DMS114 treated with DMSO at 0.1 percent for 48 hours (cell line): ENCODE measurements around the gene THRB.

Experiments used
- DNase-seq: peaks from one replicate; lab custom pipeline; 2025; ENCODE audit not compliant: unreplicated experiment; lab: John Stamatoyannopoulos, UW

THRB gene

DNA sequence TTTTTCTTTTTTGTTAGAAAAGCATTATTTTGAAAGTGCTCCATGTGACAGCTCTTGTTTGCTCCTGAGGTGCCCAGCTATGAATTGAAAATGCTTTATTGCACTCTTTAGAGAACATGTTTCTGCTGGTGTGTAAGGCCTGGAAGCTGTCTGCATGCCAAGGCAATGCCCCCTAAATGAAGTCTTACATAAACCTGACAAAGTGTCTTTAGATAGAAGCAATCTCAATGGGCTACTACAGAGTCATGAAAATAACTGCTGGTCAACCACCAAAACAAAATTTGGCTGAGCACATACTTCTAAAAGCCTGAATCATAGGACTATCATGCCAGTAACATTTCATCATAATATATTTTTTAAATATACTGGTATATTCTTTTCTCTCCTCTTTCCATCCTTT lies 178.7 kb downstream of the THRB start:
- DNase-seq: no peak

DNA sequence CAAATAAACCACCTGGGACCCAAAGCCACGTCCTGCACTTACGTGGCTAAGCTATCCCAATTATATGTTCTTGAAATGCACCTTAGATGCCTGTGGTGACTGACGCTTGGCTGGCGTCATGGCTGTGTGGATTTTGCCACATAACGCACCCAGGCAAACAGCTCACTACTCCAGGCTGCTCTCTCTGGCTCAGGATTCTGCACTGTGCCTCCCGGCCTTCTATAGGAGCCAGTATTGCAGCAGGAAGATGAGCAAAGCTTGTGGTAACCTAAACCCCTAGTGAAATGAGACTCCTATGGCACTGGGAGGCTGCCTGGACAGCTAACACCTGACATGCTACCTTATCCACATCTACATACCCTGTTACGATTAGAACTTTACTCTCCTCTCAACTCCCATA lies 179.3 kb downstream of the THRB start:
- DNase-seq: no peak

GRCh38 chr3:24311881-24312280 lies 182.8 kb downstream of the THRB start:
- DNase-seq: no peak

DNA sequence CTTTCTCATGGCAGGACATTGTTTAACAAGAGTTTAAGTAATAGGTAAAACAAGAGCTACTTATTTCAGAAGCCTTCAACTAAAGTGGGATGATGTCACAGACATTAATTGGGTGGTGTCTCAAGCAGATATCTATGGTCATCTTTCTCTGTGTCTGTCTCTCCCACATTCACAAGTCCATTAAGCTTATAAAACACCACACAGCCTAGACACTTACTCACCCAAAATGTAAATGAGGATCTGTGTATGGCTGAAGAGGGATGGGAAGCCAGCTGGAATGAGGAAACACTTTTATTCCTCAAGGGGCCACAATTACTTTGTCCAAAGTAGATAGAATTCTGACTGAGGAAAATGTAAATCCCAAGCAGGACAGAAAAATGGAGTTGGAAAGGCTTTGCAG lies 183.8 kb downstream of the THRB start:
- DNase-seq: no peak

GRCh38 chr3:24306518-24306917 lies 188.1 kb downstream of the THRB start:
- no peak for DNase-seq

DNA sequence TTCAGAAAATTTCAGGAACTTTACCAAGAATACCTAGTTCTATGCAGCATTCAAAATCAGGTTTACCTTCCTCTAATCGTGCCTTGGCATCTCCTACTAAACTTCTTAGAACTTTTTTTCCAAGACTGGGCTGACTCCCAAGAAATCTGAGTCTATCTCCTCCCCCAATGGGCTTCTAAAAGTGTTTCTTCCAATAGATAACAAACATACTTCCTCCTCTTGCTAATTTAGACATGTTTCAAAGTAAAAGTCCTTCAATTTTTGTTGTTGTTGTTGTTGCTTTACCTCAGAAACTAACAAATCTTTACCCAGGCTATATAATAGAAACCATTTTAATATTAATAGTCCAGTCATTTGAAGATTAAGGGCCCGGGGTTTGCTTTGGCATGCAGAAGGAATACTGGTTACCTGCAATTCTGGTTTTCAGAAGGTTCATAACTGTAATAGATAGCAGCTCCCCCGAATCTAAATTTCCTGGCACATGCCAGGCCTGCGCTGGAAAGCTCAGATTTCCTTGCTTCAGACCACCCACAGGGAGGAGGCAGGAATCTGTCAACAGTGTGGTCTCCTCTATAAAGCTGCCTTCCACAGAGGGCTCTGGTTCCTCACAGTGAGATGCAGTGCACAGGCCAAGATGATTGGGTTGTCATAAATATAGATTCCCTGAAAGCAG lies 188.7 kb downstream of the THRB start:
- no peak for DNase-seq

DNA sequence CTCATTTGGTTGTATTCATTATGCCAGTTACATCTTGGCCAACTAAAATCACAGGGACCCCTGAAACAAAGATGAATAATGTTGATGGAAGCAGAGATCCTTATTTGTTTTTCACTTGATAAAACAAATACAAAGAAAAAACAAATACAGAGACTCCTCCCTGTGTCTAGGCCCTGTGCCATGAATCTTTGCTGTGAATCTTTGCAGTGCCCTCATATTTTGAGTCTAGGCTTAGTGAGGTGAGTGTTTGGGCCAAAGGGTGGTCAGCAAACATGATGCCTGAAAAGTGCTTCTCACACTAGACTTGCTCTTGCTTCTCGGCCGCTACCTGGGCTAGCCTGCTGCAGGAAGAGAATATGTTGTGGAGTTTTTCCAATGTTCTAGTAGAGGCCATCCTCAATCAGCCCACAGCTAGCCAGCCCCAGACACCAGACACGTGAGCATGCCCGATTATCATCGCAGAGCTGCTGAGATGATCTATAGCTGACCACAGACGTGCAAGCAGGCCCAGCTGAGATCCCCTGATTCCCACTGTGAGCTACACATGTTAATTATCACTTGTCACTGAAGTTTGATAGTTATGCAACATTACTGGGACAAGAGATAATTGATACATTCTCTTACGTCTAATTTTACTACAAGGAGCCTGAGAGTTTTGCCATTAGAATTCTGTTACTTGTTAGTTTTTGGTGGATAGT lies 191.4 kb downstream of the THRB start:
- DNase-seq: no peak

GRCh38 chr3:24302396-24302795 lies 192.3 kb downstream of the THRB start:
- no peak for DNase-seq

DNA sequence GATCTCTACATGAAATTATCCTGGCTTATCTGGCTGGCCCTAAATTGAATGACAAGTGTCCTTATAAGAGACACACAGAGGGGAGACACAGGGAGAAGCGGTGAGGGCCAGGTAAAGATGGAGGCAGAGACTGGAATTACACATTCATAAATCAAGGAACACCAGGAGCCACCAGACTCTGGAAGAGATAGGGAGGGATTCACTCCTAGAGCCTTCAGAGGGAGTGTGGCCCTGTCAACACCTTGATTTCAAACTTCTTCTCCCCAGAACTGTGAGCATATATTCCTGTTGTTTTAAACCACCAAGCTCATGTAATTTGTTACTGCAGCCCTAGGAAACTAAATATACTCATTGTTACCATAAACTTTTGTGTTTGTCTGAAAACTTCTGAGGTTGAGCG lies 193.7 kb downstream of the THRB start:
- no peak for DNase-seq

DNA sequence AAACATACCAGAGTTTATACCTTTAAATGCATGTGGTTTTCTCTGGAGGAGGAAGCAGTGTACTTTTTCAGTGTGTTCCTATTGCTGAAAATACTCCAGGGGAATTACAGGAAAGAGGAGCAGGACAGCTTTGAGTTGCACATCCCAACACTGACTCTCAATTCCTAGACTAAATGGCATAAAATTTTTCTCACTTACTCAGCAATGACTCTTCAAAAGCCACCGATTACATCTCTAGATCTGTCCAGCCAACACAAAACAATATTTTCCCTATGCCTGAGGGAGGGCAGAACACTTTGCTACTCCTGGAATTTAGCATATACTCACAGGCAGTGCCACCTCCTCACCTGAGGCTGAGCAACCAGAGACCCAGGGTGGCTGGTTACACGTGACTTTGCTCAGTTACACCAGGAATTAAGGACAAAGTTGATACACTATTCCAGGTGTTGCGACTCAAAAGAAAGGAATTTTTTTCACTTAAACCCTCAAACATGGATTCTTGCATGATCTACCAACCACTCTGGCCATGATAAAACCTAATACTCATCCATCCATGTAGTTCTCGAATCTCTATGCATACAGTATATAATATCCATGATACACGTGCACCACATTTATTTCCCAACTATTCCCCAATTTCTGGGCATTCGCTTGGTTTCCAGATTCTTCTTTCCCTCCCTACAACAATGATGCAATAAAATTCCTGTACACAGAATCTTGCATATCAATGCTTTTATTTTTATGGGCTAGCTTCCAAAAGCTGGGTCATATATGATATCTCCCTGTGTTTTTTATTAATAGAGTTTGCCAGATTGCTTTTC lies 194.6 kb downstream of the THRB start:
- no peak for DNase-seq

DNA sequence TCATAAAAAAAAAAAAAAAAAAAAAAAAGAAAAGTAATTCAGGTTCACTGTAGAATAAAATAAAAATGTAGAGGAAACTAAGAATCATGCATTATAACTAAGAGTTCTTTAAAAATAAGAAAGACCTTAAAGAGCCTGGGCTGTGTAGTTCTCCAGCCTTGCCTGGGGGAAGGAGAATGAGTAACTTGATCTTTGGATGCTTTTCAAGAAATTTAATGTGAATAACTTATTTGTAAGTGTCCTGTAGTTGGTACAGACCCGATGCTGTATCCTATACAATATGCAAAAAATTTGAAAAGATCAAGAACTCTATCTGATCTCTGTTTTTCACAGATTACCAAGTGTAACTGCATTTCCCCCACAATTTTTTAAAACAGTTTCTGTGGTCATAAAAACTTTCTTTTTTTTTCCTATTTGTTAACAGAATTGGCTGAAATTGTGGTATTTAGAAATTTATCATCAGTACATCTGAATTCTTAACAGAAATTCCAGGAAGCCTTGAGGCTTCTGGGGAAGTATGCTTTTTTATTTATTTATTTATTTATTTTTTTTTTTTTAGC lies 195.3 kb downstream of the THRB start:
- DNase-seq: no peak

- DNase-seq: no peak
Observed at GRCh38 chr3:24296441-24297205, 198.0 kb downstream of the THRB start.

DNA sequence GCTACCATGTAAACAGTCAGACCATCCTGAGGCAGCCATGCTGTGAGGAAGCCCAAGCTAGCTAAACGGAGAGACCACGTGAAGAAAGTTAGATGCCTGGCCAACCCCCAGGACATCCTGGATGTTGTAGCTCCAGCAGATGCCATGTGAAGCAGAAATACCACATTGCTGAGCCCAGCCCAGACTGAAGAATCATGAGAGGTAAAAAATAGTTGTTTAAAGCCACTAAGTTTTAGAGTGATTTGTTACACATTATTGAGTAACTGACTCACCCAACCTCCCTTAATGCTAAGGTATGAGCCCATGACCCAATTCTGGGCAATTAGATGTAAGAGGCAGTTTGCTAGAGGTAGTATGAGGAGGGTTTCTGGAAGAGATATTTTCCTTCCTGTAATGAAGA lies 200.5 kb downstream of the THRB start:
- DNase-seq: no peak

- DNase-seq: no peak
Observed at GRCh38 chr3:24291646-24292045, 203.0 kb downstream of the THRB start.

GRCh38 chr3:24290596-24290995 lies 204.1 kb downstream of the THRB start:
- DNase-seq: no peak

GRCh38 chr3:24288496-24289236 lies 206.0 kb downstream of the THRB start:
- DNase-seq: no peak

- no peak for DNase-seq
Observed at GRCh38 chr3:24287755-24288450, 206.7 kb downstream of the THRB start.

- DNase-seq: no peak
Observed at GRCh38 chr3:24286405-24286804, 208.2 kb downstream of the THRB start.

DNA sequence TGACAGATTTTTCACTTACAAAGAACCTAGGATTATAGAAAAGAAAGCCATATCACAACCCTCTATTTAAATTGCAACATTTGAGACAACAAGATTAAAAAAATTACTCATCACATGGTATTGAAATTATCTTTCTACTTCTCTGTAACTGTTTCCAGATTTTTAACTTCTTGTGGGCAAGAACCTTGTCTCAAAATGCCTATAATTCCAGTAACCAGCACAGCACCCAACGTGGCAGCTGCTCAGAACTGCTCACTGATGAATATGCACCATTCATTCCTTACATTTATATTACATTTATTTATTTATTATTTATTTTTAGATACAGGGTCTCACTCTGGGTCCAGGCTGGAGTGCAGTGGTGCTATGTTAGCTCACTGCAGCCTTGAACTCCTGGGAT lies 216.1 kb downstream of the THRB start:
- no peak for DNase-seq

GRCh38 chr3:24273491-24273890 lies 221.2 kb downstream of the THRB start:
- no peak for DNase-seq
